ENCODE measurements around the gene ACOX2. TPM values are rescaled to one million over a fixed set of nuclear protein-coding genes. Genes with fewer than 3 reads are reported as not detected.

The ACOX2 gene
- total RNA-seq, 1 donor, result 28.6 TPM

DNA sequence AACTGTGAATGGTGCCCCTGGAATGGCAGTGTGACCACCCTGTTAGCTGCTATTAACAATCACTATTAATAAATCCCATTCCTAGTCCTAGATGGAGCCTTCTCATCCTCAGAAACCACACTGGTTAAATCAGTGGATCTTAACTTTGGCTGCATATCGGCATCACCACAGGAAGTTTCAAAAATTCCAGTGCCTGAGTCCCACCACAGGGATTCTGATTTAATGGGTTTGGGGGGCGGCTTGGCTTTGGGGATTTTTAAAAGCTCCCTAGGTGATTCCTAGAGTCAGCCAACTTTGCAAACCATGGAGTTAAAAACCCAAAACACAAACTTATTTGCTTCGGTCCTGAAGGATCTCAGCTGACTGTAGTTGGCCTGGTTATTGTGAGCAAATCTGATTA lies 37.1 kb upstream of the ACOX2 start:
- Histone ChIP-seq H3K36me3 (ENCODE audit: insufficient read depth, low read length) (no peaks in the 10 kb centered on the region), H3K4me1 (ENCODE audit: insufficient read depth, low read length) (peaks cover 6% of the 10 kb centered on the region), H3K79me2 (ENCODE audit: insufficient read depth, low read length) (no peaks in the 10 kb centered on the region), H3K27ac (ENCODE audit: low read depth, low read length) (no peak overlapping the region), H3K4me2 (ENCODE audit: insufficient read depth, low read length) (no peak overlapping the region), H4K20me1 (ENCODE audit: insufficient read depth, low read length) (no peaks in the 10 kb centered on the region), H3K4me3 (ENCODE audit: insufficient read depth, low read length) (no peak overlapping the region), H3K9me3 (ENCODE audit: low read depth, low read length) (no peaks in the 10 kb centered on the region), H2AFZ (ENCODE audit: low read length) (no peak overlapping the region), H3K27me3 (ENCODE audit: insufficient read depth, low read length) (peaks cover 8% of the 10 kb centered on the region)
- DNase-seq (ENCODE audit: insufficient read length, low spot score, missing footprints), result no peak
- TF ChIP-seq, protein P1, sequence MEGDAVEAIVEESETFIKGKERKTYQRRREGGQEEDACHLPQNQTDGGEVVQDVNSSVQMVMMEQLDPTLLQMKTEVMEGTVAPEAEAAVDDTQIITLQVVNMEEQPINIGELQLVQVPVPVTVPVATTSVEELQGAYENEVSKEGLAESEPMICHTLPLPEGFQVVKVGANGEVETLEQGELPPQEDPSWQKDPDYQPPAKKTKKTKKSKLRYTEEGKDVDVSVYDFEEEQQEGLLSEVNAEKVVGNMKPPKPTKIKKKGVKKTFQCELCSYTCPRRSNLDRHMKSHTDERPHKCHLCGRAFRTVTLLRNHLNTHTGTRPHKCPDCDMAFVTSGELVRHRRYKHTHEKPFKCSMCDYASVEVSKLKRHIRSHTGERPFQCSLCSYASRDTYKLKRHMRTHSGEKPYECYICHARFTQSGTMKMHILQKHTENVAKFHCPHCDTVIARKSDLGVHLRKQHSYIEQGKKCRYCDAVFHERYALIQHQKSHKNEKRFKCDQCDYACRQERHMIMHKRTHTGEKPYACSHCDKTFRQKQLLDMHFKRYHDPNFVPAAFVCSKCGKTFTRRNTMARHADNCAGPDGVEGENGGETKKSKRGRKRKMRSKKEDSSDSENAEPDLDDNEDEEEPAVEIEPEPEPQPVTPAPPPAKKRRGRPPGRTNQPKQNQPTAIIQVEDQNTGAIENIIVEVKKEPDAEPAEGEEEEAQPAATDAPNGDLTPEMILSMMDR (IDR thresholded peaks at IDR 0.05; ENCODE audit: extremely low read depth, low read depth, low read length), result no peak

DNA sequence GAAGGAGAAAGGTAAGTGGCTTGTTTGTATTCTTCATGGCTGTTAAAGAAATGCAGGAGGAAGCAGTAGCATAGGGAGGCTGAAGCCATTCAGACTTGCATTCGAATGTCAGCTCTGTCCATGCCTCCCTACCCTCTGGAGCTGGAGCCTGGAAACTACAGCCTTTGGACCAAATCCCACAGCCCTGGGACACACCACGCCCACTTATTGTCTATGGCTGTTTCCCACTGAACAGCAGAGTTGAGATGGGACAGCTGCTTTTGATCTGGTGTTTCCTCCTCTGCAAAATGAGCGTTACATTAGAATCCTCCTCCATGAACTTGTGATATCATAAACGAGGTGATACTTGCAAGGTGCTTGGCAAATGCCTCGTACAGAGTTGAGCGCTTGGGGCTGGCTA lies 36.6 kb upstream of the ACOX2 start:
- Histone ChIP-seq H3K4me2 (ENCODE audit: insufficient read depth, low read length) (no peak overlapping the region), H3K27ac (ENCODE audit: low read depth, low read length) (no peak overlapping the region), H3K27me3 (ENCODE audit: insufficient read depth, low read length) (peaks cover 5% of the 10 kb centered on the region), H3K79me2 (ENCODE audit: insufficient read depth, low read length) (no peaks in the 10 kb centered on the region), H3K36me3 (ENCODE audit: insufficient read depth, low read length) (no peaks in the 10 kb centered on the region), H3K9me3 (ENCODE audit: low read depth, low read length) (no peaks in the 10 kb centered on the region), H2AFZ (ENCODE audit: low read length) (no peak overlapping the region), H4K20me1 (ENCODE audit: insufficient read depth, low read length) (no peaks in the 10 kb centered on the region), H3K4me1 (ENCODE audit: insufficient read depth, low read length) (peaks cover 6% of the 10 kb centered on the region), H3K4me3 (ENCODE audit: insufficient read depth, low read length) (no peak overlapping the region)
- TF ChIP-seq, protein P1 (IDR thresholded peaks at IDR 0.05; ENCODE audit: extremely low read depth, low read depth, low read length), result no peak
- DNase-seq (ENCODE audit: insufficient read length, low spot score, missing footprints), result no peak

DNA sequence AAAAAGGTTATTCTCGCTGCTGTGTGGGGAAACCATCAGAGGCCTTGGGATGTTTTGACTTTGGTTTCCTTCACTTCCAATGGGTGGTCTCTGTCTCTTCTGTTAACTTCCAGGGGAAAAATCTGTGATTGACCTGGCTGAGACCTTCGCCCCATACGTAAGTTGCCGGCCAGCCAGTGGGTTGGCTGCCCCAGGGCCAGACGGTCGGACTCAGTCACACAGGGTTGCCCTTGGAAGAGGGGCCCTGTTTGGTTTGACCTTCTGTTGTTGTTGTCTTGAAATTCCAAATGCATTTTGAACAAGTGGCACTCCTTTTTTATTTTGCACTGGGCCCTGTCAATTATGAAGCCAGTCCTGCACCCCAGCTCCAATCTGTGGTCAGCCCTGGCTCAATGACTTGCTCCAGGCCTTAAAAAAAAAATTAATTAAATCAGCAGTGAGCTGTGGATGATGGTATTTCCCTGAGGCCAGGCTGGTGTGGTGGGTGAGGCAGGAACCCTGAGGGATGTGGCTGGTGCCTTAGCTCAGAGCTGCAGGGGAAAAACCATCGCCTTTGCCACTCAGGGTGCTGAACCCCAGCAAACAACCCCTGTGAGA lies 35.7 kb upstream of the ACOX2 start:
- Histone ChIP-seq H3K79me2 (ENCODE audit: insufficient read depth, low read length) (no peaks in the 10 kb centered on the region), H4K20me1 (ENCODE audit: insufficient read depth, low read length) (no peaks in the 10 kb centered on the region), H3K36me3 (ENCODE audit: insufficient read depth, low read length) (no peaks in the 10 kb centered on the region), H3K27ac (ENCODE audit: low read depth, low read length) (no peak overlapping the region), H2AFZ (ENCODE audit: low read length) (no peak overlapping the region), H3K4me3 (ENCODE audit: insufficient read depth, low read length) (no peak overlapping the region), H3K9me3 (ENCODE audit: low read depth, low read length) (no peaks in the 10 kb centered on the region), H3K4me1 (ENCODE audit: insufficient read depth, low read length) (peaks cover 6% of the 10 kb centered on the region), H3K27me3 (ENCODE audit: insufficient read depth, low read length) (peaks cover 5% of the 10 kb centered on the region), H3K4me2 (ENCODE audit: insufficient read depth, low read length) (no peak overlapping the region)
- TF ChIP-seq, protein P1 (IDR thresholded peaks at IDR 0.05; ENCODE audit: extremely low read depth, low read depth, low read length), result no peak
- DNase-seq (ENCODE audit: insufficient read length, low spot score, missing footprints), result no peak

DNA sequence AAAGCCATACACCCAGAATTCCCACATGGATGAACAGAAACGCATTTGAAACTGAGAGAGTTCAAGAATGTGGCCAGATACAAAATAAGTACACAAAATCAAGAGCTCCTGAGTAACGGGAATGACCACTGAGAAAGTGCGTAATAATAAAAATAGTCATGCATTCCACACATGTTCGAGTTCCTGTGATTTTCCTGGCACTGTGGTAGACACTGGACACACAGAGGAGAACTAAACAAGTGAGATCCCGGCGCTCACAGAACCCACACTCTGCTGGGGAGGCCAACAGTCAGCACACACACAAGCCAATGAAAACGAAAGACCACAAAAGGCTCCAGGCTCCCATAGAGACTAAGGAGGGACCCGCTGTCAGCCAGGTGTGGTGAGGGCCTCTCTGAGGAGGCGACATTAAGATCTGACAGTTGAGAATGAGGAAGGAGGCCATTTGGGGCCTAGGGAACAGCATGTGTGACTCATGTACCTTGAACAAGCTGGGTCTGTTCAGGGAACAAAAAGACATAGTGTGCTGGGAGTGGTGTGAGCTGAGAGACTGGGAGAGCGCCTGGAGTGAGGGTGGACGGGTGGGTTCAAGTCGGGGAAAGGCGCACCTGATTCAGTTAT lies 35.1 kb upstream of the ACOX2 start:
- TF ChIP-seq, protein P1 (IDR thresholded peaks at IDR 0.05; ENCODE audit: extremely low read depth, low read depth, low read length), result no peak
- no peak overlapping the region for H3K4me3 ChIP-seq (ENCODE audit: insufficient read depth, low read length)
- no peaks in the 10 kb centered on the region for H3K79me2 ChIP-seq (ENCODE audit: insufficient read depth, low read length)
- no peak overlapping the region for H3K4me2 ChIP-seq (ENCODE audit: insufficient read depth, low read length)
- no peak overlapping the region for H3K27ac ChIP-seq (ENCODE audit: low read depth, low read length)
- no peak overlapping the region for H2AFZ ChIP-seq (ENCODE audit: low read length)
- H3K27me3 ChIP-seq (ENCODE audit: insufficient read depth, low read length), result peaks cover 5% of the 10 kb centered on the region
- H3K9me3 ChIP-seq (ENCODE audit: low read depth, low read length), result no peaks in the 10 kb centered on the region
- peaks cover 2% of the 10 kb centered on the region for H3K4me1 ChIP-seq (ENCODE audit: insufficient read depth, low read length)
- no peaks in the 10 kb centered on the region for H4K20me1 ChIP-seq (ENCODE audit: insufficient read depth, low read length)
- DNase-seq (ENCODE audit: insufficient read length, low spot score, missing footprints), result no peak
- no peaks in the 10 kb centered on the region for H3K36me3 ChIP-seq (ENCODE audit: insufficient read depth, low read length)
